OCI-LY1 (cell line): Measurements from ENCODE around the gene CBR1.

ENCODE experiments used
- H2AFZ ChIP-seq: fragments of 200-600 bp; sonication (generic), shearing (Covaris generic); 2 replicates; pipeline ENCODE4 v1.6.0; 2014; ENCODE audit warnings: antibody characterized with exemption, mild to moderate bottlenecking, low read length
- H3F3A ChIP-seq: fragments of 200-600 bp; sonication (generic), shearing (Covaris generic); 2 replicates; pipeline ENCODE4 v1.6.0; 2014; ENCODE audit warnings: mild to moderate bottlenecking, antibody characterized with exemption, low read length, moderate library complexity; ENCODE audit not compliant: insufficient read depth
- H3K27ac ChIP-seq: fragments of 200-600 bp; sonication (generic); 2 replicates; pipeline ENCODE4 v1.5.1; 2014; ENCODE audit warnings: low read length, mixed run types, mild to moderate bottlenecking, low read depth; ENCODE audit not compliant: poor library complexity, severe bottlenecking
- H3K27me3 ChIP-seq: fragments of 200-600 bp; sonication (generic); 2 replicates; pipeline ENCODE4 v1.6.0; 2014; ENCODE audit warnings: antibody characterized with exemption, mild to moderate bottlenecking, low read length, moderate library complexity; ENCODE audit not compliant: insufficient read depth
- H3K36me3 ChIP-seq: fragments of 200-600 bp; sonication (generic); 2 replicates; pipeline ENCODE4 v1.6.1; 2014; ENCODE audit warnings: mild to moderate bottlenecking, antibody characterized with exemption, low read length, moderate library complexity, mixed read lengths; ENCODE audit not compliant: insufficient read depth
- H3K4me1 ChIP-seq: fragments of 200-600 bp; sonication (generic); 2 replicates; pipeline ENCODE4 v1.5.1; 2014; ENCODE audit warnings: mild to moderate bottlenecking, low read length, moderate library complexity; ENCODE audit not compliant: insufficient read depth, severe bottlenecking
- H3K4me2 ChIP-seq: fragments of 200-600 bp; sonication (generic), shearing (Covaris generic); 2 replicates; pipeline ENCODE4 v1.6.1; 2014; ENCODE audit warnings: low read length
- H3K4me3 ChIP-seq: fragments of 200-600 bp; sonication (generic); 2 replicates; pipeline ENCODE4 v1.5.1; 2014; ENCODE audit warnings: low read length, low read depth, mild to moderate bottlenecking, mixed read lengths; ENCODE audit not compliant: poor library complexity, severe bottlenecking
- H3K79me2 ChIP-seq: fragments of 200-600 bp; shearing (Covaris generic); 2 replicates; pipeline ENCODE4 v1.6.1; 2016; ENCODE audit warnings: mixed run types, low read length, mixed read lengths; ENCODE audit not compliant: insufficient read depth
- H3K9ac ChIP-seq: fragments of 200-600 bp; sonication (generic), shearing (Covaris generic); 2 replicates; pipeline ENCODE4 v1.6.1; 2014; ENCODE audit warnings: mild to moderate bottlenecking, low read length, mixed read lengths
- H3K9me2 ChIP-seq: fragments of 200-600 bp; sonication (generic), shearing (Covaris generic); 2 replicates; pipeline ENCODE4 v1.6.1; 2014; ENCODE audit warnings: low read depth, mild to moderate bottlenecking, low read length, mixed read lengths
- H3K9me3 ChIP-seq: fragments of 200-600 bp; shearing (Covaris generic); 2 replicates; pipeline ENCODE4 v1.6.1; 2014; ENCODE audit warnings: low read length, mixed read lengths
- H4K20me1 ChIP-seq: fragments of 200-600 bp; sonication (generic), shearing (Covaris generic); 2 replicates; pipeline ENCODE4 v1.6.0; 2016; ENCODE audit warnings: mild to moderate bottlenecking, low read length; ENCODE audit not compliant: insufficient read depth
- EZH2 ChIP-seq: fragments of 200-600 bp; sonication (generic), shearing (Covaris generic); IDR thresholded peaks from 2 replicates; pipeline ENCODE4 v1.8.0; 2017; ENCODE audit warnings: borderline replicate concordance, mixed run types, mild to moderate bottlenecking, antibody characterized with exemption, low read length, moderate library complexity, mixed read lengths
- TF ChIP-seq, protein P1 (sequence below): fragments of 200-600 bp; sonication (generic), shearing (Covaris generic); IDR thresholded peaks from 2 replicates; pipeline ENCODE4 v1.5.1; 2017; ENCODE audit warnings: mild to moderate bottlenecking, antibody characterized with exemption, low read length, moderate library complexity, mixed read lengths

CBR1 gene

GRCh38 chr21:36034211-36034913, 35.5 kb upstream of the CBR1 start:
- no peaks in the 10 kb centered on the region for H3K79me2 ChIP-seq
- H3K4me2 ChIP-seq: no peak overlapping the region
- H3K36me3 ChIP-seq: peaks cover 42% of the 10 kb centered on the region
- no peaks in the 10 kb centered on the region for H3K27me3 ChIP-seq
- no peaks in the 10 kb centered on the region for H3F3A ChIP-seq
- H2AFZ ChIP-seq: no peak overlapping the region
- no peaks in the 10 kb centered on the region for H3K9me2 ChIP-seq
- H4K20me1 ChIP-seq: no peaks in the 10 kb centered on the region
- no peak overlapping the region for H3K27ac ChIP-seq
- no peak overlapping the region for H3K9ac ChIP-seq
- no peaks in the 10 kb centered on the region for H3K9me3 ChIP-seq
- H3K4me3 ChIP-seq: no peak overlapping the region
- TF ChIP-seq, protein P1, sequence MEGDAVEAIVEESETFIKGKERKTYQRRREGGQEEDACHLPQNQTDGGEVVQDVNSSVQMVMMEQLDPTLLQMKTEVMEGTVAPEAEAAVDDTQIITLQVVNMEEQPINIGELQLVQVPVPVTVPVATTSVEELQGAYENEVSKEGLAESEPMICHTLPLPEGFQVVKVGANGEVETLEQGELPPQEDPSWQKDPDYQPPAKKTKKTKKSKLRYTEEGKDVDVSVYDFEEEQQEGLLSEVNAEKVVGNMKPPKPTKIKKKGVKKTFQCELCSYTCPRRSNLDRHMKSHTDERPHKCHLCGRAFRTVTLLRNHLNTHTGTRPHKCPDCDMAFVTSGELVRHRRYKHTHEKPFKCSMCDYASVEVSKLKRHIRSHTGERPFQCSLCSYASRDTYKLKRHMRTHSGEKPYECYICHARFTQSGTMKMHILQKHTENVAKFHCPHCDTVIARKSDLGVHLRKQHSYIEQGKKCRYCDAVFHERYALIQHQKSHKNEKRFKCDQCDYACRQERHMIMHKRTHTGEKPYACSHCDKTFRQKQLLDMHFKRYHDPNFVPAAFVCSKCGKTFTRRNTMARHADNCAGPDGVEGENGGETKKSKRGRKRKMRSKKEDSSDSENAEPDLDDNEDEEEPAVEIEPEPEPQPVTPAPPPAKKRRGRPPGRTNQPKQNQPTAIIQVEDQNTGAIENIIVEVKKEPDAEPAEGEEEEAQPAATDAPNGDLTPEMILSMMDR: no peak
- TF ChIP-seq EZH2: no peak
- peaks cover 14% of the 10 kb centered on the region for H3K4me1 ChIP-seq

- no peaks in the 10 kb centered on the region for H4K20me1 ChIP-seq
- no peak for TF ChIP-seq EZH2
- TF ChIP-seq, protein P1: no peak
- H3K4me3 ChIP-seq: no peak overlapping the region
- H3K27ac ChIP-seq: no peak overlapping the region
- peaks cover 51% of the 10 kb centered on the region for H3K36me3 ChIP-seq
- peaks cover 13% of the 10 kb centered on the region for H3K4me1 ChIP-seq
- no peaks in the 10 kb centered on the region for H3F3A ChIP-seq
- no peaks in the 10 kb centered on the region for H3K27me3 ChIP-seq
- no peaks in the 10 kb centered on the region for H3K9me2 ChIP-seq
- H3K4me2 ChIP-seq: no peak overlapping the region
- H3K9ac ChIP-seq: no peak overlapping the region
- no peaks in the 10 kb centered on the region for H3K9me3 ChIP-seq
- H3K79me2 ChIP-seq: no peaks in the 10 kb centered on the region
- H2AFZ ChIP-seq: no peak overlapping the region
Measured at GRCh38 chr21:36035381-36035791, 34.4 kb upstream of the CBR1 start.

DNA sequence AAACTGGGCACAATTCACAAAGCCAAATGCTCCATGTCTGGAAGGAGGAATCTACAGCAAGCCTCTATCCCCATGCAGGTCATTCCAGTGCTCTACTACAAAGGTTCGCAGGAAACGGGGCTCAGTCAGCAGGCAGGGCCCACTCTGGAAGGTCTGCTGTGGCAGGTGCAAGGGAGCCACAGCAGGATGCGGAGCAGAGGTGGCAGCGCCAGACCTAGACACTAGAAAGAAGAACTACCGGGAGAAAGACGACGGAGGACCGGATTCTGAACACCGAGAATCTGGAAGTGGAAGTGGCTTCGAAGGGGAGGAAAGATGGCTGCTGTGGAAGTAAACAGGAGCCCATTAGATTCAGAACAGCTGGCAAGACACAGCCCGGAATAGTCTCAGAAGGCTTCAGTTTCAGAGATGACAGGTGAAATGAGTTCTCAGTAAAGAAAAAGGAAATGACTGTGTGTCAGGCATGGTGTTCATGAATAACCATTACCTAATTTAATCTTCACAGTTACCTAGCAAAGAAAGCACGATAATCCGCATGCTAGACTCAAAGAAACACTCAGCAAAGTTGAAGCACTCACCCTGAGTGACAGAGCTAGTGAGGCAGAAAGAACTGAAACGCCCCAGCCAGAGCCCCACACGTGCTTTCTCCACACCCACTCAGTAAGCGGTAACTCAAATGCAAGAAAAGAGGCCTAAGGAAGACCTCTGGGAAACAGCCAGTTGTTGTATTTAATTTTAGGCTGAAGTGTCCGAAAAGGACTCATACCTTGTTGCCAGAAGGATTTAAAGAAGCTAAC, 30.9 kb upstream of the CBR1 start:
- Histone ChIP-seq H3K27ac (no peak overlapping the region), H3F3A (0 out of 2 replicates have a peak, but pooled peaks cover 3% of the 10 kb centered on the region), H3K36me3 (peaks cover 76% of the 10 kb centered on the region)

More for the DNA sequence above, 30.9 kb upstream of the CBR1 start:
- H3K79me2 ChIP-seq: no peaks in the 10 kb centered on the region
- no peak overlapping the region for H3K9ac ChIP-seq
- H3K9me2 ChIP-seq: no peaks in the 10 kb centered on the region
- H4K20me1 ChIP-seq: no peaks in the 10 kb centered on the region
- no peaks in the 10 kb centered on the region for H3K27me3 ChIP-seq
- H3K4me3 ChIP-seq: no peak overlapping the region
- no peak for TF ChIP-seq EZH2
- TF ChIP-seq, protein P1: no peak
- no peak overlapping the region for H2AFZ ChIP-seq
- H3K4me2 ChIP-seq: no peak overlapping the region
- H3K4me1 ChIP-seq: peaks cover 8% of the 10 kb centered on the region
- no peaks in the 10 kb centered on the region for H3K9me3 ChIP-seq
